GM19452 (cell line): ENCODE measurements around the gene HIVEP3.
"Not testable (repeated sequence)": the region's sequence is repeated elsewhere in the genome, so short reads cannot be mapped to it uniquely, and the experiment has no call there.

Experiments
- ATAC-seq: cut with Tn5 transposase; IDR thresholded peaks from one replicate; pipeline ENCODE4 v1.9.1; 2021; ENCODE audit not compliant: unreplicated experiment

Gene HIVEP3

GRCh38 chr1:41918450-41919043 is at the start of gene HIVEP3:
HIVEP3 (minus strand) TSS chr1:41918922.
- no peak for ATAC-seq

- ATAC-seq: no peak
Measured at GRCh38 chr1:41964400-41964799, 45.7 kb upstream of the HIVEP3 start.

DNA sequence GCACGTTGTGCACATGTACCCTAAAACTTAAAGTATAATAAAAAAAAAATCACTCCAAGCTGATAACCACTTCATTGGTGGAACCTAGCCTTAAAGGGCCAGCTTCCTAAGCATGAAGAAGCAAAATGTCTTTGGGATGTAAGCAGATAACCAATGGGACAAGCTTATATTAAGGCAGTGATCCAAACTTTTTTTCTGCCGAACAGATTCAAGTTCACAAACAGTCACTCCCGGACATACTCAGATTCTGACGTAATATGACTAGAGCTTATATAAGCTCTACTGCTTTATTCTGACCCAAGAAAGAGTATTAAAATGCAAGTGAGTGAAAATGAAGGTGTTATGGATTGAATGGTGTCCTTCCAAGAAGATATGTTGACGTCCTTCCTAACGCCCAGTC is 44.9 kb upstream of the HIVEP3 start:
- ATAC-seq: no peak

GRCh38 chr1:41958015-41958673 is 39.4 kb upstream of the HIVEP3 start:
- no peak for ATAC-seq

DNA sequence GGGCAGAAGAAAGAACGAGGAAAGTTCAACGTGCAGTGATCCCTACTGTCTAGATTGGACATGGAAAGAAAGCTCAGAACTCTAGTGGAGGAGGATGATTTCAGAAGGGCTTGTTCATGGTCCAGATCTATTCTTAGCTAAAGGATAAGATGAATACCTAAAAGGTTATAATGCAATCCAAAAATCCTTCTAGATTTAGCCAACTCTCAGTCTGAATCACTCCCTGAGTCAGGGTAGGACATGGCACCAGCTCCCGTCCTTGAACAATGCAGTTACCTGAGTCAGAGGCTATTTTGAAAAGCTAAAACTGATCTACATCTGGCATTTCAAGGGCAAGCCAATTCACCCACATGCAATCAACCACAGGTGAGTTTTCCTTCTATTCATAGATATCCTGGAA is 38.8 kb upstream of the HIVEP3 start:
- ATAC-seq: no peak

DNA sequence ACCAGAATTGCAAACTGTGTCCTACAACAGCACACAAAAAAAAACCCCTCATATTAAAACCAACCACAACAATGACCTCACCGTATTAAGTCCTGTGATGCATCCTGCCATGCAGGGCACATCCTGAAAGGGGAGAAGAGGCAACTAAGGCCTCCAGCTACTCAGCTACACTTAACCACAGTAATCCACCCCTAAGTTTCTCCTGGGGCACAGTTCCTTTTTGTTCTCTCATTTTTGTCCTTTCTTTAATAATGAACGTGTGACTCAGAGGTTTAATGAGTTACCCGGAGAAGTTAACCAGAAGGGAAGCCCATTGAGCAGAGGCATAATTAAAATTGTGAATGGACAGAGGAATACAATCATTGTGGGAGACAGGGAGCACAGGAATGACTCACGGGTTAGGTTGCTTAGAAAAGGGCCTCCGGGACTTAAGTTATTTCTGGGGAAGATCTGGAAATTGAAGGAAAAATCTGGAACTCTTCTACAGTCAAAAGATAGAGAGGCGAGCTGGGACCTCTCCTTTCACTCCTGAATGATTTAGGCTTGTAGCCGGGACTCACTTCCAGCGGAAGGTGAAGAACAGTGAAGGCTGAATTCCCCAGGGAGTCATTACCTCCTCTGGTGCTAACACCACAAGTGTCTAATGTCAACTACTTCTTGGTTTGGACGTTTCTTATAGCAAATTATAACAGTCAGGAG is 36.9 kb upstream of the HIVEP3 start:
- peak; percentile 85 for ATAC-seq

- no peak for ATAC-seq
Measured at GRCh38 chr1:41954533-41954944, 35.8 kb upstream of the HIVEP3 start.

- ATAC-seq: no peak
Measured at GRCh38 chr1:41953291-41953690, 34.6 kb upstream of the HIVEP3 start.

DNA sequence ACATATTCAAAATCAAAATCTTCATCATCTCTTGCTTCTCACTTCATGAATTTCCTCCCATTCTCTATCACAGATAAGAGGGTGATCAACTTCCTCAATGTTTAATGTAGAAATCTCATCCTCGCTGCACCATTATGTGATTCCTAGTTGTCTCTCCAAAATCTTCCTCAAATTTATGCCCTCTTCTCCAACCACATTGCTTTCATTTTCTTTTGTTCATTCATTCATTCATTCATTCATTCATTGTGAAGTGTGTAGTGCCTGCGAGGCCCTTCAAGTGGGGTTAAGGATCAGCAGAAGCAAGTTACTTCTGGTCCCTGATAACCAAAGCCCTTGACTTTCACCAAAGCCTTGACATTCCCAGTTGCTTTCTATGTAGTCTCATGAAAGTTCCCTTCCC is 33.5 kb upstream of the HIVEP3 start:
- ATAC-seq: no peak

- ATAC-seq: not testable (repeated sequence)
Measured at GRCh38 chr1:41951492-41951891, 32.8 kb upstream of the HIVEP3 start.

- no peak for ATAC-seq
Measured at GRCh38 chr1:41950820-41951219, 32.1 kb upstream of the HIVEP3 start.

GRCh38 chr1:41945946-41946345 is 27.2 kb upstream of the HIVEP3 start:
- ATAC-seq: not testable (repeated sequence)

DNA sequence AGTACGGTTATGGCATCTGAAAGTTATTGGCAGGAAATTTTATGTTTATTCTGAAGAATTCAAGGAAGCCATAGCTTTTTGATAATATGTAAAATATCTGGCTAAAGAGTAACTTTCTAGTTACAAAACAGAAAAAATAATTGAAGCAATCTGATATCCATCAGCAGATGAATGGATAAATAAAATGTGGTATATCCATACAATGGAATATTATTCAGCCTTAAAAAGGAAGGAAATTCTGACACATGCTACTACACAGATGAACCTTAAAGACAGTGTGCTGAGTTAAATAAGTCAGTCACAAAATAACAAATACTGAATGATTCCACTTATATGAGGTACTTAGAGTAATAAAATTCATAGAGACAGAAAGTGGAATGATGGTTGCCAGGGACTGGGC is 25.0 kb upstream of the HIVEP3 start:
- no peak for ATAC-seq

GRCh38 chr1:41942278-41942677 is 23.6 kb upstream of the HIVEP3 start:
- no peak for ATAC-seq

DNA sequence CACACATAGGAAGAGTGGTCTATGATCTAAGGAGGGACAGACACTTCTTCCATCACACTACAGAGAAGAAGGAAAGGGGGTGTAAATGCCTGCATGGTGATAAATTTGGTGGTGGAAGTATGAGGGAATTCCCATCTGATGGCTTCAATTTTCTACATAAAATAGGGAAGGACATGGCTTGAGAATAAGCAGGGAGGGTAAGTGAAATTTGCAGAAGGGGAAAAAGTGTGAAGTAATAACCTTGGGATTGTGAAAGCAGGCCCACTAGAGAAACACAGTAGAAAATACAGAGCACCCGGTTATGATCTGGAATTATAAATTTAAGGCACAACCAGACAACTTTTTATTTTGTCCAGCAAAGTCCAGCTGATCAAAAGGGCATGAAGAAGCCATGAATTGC is 22.7 kb upstream of the HIVEP3 start:
- no peak for ATAC-seq

GRCh38 chr1:41939194-41939593 is 20.5 kb upstream of the HIVEP3 start:
- ATAC-seq: no peak

DNA sequence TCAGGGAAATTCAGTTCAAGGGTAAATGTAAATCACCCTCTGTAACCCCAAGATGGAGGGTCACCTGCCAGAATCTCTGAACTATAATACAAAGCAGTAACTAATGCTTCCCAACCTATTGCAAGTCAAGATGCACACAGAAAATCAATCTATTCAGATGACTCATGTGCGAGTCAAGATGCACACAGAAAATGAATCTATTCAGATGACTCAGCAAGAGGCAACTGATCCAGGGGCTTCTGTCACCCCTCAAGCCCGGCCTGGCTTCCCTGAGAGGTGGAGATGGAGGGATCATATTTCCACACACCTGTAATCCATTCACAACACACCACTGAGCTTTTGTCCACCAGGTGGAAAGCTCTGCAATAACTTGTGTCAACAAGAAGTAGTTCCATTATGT is 17.4 kb upstream of the HIVEP3 start:
- no peak for ATAC-seq

GRCh38 chr1:41935226-41935625 is 16.5 kb upstream of the HIVEP3 start:
- ATAC-seq: no peak

GRCh38 chr1:41933106-41933505 is 14.4 kb upstream of the HIVEP3 start:
- no peak for ATAC-seq

DNA sequence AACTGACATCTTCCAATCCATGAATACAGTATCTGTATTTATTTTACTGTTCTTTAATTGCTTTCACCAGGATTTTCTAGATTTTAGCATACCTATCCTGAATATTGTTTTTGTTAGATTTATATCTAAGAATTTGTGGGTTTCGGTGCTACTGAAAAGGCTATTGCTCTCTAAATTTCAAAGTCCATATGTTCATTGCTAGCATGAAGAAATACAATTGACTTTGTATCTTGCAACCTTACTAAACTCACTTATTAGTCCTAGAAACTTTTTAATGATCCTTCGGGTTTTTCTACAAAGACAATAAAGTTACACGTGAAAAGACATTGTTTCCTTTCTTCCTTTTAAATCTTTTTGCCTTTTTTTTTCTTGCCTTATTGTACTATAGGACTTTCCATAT is 12.9 kb upstream of the HIVEP3 start:
- ATAC-seq: no peak

DNA sequence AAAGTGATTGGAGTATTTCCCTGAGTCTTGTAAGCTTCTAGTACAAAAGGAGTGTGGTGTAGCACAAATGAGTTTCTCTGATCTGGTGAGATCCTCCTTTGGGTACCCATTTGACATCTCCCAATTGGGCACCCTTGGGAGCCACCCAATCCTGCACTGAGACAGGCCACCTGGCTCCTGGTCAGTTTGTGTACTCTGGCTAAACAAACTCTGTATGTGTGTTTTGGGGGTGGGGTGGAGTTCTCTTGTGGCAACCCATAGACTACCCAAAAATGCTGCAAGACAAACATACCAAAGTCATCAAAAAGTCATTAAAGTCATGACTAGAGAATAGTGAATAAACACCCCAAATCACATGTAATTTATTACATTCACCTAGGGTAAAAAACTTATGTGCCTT is 8.4 kb upstream of the HIVEP3 start:
- ATAC-seq: no peak

GRCh38 chr1:41925712-41926111 is 7.0 kb upstream of the HIVEP3 start:
- ATAC-seq: no peak
